ENCODE data around the gene SYT17.
"Not testable (repeated sequence)": the region's sequence is repeated elsewhere in the genome, so short reads cannot be mapped to it uniquely, and the experiment has no call there.

Gene SYT17

DNA sequence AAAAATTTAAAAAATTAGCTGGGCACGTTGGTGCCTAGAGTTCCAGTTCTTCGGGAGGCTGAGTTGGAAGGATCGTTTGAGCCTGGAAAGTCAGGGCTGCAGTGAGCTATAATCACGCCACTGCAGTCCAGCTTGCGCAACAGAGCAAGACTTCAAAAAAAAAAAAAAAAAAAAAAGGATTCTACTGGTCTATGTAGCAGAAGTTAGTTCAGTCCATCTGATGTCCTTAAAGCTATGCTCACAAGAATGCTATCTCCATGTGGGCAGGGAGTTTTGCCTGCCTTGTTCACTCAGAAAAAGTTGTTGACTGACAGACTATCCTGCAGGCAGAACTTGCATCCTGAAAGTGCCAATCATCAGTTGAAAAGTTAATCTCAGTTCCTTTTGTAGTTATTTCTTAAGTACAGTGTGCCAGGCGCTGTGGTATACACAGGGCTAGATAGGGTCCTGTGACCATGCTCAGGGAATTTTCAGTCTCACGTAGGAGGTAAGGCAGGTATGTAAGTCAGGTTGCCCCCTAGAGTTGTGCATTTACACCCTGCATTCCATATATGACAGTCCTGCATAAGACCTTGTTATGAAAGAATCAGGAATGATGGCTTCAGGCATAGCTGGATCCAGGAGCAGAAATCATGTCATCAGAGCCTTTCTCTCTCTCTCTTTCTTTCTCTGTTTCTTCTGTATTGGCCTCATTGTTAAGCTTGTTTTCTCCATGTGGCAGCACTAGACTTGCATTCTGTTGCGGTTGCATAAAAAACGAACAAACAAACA, 7.6 kb downstream of the SYT17 start:
- DNase-seq, result no peak

- no peak for DNase-seq
Observed at GRCh38 chr16:19177111-19177739, 9.2 kb downstream of the SYT17 start.

- no peak for DNase-seq
Observed at GRCh38 chr16:19179546-19180490, 11.8 kb downstream of the SYT17 start.

DNA sequence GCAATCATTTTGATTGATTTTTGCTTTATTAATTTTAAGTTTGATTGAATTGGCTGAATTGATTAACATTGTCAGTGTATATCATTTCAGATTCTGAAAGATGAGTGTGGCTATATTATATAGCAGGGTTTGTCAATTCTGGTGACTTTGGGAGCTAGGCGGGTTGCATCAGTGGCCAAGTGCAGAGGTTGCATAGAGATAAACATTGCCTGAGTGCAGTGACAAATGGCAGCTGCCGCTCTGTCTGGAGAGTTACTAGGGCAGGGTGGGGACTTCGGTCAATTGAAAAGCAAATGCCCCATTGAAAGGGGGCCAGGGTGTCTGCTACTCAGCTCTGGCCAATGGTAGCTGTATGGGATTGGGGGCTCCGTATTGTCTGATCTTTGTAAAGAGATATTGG, 12.7 kb downstream of the SYT17 start:
- no peak for DNase-seq

DNA sequence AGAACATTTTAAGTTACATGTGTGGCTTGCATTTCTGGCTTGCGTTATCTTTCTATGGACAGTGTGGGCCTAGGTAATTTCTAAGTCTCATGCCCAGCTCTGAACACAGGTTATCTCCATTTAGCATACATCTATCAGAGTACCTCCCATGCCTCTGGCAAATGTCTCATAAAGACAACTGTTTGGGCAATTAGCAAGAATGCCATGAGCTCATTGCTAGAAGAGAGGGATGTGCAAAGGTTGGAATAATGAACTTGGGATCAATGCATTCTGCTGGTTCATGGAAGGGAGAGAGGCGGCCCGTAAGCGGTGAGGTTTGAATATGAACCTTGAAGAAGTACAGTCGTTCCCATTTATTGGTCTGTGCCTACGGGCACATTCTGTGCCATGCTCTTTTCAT, 14.4 kb downstream of the SYT17 start:
- no peak for DNase-seq

DNA sequence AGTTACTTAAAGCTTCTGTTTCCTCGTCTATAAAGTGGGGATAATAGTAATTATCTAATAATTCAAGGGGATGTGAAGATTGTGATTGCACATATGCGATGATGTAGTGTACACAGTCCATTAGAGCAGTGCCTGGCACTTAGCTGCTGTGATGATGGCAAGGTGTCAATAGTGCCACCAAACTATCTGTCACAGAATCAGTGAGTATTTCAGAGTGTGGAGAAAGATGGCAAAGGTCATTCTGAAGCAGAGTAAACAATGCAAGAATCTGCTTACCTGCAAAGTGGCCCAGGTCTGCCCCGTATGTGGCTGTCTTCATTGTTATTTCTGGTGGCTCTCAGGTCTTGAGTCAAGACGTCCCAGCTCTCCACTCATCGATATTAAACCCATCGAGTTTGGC, 15.1 kb downstream of the SYT17 start:
- no peak for DNase-seq

DNA sequence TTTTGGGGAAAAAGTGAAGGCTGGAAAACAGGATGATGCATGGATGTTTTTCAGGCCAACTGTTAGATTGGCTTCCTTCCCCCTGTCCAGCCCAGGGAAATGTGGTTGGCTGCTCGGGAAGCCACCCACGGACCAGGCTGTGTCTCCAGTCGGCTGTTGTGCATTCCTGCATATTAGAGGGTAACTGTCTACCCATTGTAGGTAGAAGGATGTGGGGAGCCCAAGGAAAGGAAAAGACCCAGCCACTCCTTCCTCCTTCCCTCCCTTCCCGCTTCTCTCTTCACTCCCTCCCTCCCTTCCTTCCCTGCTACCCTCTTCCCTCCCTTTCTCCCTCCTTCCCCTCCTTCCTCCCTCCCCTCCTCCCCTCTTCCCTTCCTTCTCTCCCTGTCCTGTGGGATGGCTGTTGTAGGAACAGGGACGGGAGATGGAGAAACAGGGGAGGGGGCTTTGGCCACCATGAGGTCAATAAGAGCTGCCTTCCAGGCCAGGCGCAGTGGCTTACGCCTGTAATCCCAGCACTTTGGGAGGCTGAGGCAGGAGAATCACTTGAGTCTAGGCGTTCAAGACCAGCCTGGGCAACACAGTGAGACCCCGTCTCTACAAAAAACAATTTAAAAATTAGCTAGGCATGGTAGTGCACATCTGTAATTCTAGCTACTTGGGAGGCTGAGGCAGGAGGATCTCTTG, 16.9 kb downstream of the SYT17 start:
- DNase-seq, result no peak

GRCh38 chr16:19185510-19185851, 17.4 kb downstream of the SYT17 start:
- DNase-seq, result no peak

- no peak for DNase-seq
Observed at GRCh38 chr16:19186408-19186807, 18.4 kb downstream of the SYT17 start.

- not testable (repeated sequence) for DNase-seq
Observed at GRCh38 chr16:19187961-19188360, 19.9 kb downstream of the SYT17 start.

- no peak for DNase-seq
Observed at GRCh38 chr16:19188406-19188805, 20.4 kb downstream of the SYT17 start.

DNA sequence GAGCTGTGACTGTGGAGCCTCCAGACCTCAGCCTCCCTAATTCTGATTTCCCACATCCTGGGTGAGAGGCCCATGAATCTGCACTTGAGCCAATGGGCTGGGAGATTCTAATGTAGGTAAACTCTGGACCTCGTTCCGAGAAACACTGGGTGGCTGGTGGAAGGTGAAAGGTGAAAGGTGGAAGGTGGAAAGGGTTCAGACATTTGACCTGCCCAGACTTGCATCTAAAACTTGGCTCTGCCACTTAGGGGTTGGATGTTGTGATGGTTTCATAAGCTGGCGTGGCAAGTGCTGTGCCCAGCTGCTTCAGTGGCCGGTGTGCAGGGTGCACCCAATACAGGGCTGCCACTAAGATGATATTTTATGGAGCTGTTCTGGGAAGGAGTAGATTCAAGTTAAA, 24.8 kb downstream of the SYT17 start:
- no peak for DNase-seq

DNA sequence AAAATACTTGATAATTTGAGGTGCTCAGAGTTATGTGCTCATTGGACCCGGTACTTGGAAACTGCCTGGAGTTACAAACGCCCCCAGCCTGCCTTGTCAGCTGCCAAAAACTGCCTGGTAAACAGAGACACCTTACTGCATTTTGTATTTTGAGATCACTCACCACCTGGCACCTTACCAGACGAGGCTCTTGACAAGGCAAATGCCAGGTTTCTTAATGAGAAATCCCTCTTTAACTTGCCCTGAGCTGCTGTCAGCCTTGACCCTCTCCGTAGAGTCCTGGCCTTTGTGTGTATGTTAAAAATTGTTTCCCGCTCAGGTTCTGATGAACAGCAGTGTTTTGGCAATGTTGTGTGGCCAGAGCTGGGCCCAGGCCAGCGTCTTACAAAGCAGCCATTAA, 28.8 kb downstream of the SYT17 start:
- no peak for DNase-seq

- no peak for DNase-seq
Observed at GRCh38 chr16:19203374-19203966, 35.4 kb downstream of the SYT17 start.

- DNase-seq, result no peak
Observed at GRCh38 chr16:19210280-19210924, 42.4 kb downstream of the SYT17 start.

GRCh38 chr16:19210968-19211367, 42.9 kb downstream of the SYT17 start:
- DNase-seq, result no peak

- no peak for DNase-seq
Observed at GRCh38 chr16:19212059-19212458, 44.0 kb downstream of the SYT17 start.

DNA sequence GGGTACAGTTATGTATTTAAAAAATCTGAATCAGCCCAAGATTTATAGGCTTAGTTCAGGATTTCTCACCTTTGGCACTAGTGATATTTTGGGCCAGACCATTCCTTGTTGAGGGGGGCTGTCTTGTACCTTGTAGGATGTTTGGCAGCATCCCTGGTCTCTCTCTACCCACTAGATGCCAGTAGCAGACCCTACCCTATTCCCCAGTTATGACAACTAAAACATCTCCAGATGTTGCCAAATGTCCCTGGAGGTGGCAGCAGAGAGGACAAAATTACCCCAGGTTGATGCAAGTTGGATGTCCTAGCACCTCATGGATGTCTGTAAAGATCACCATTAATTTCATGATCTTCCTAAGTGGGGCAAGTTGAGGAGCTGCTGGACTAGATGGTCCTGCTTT, 45.8 kb downstream of the SYT17 start:
- no peak for DNase-seq

DNA sequence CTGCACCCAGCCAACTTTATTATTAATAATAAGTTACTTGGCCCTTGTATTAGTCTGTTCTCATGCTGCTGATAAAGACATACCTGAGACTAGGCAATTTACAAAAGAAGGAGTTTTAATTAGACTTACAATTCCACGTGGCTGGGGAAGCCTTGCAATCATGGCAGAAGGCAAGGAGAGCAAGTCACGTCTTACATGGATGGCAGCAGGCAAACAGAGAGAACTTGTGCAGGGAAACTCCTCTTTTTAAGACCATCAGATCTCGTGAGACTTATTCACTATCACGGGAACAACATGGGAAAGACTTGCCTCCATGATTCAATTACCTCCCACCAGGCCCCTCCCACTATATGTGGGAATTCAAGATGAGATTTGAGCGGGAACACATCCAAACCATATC, 47.7 kb downstream of the SYT17 start:
- no peak for DNase-seq

DNA sequence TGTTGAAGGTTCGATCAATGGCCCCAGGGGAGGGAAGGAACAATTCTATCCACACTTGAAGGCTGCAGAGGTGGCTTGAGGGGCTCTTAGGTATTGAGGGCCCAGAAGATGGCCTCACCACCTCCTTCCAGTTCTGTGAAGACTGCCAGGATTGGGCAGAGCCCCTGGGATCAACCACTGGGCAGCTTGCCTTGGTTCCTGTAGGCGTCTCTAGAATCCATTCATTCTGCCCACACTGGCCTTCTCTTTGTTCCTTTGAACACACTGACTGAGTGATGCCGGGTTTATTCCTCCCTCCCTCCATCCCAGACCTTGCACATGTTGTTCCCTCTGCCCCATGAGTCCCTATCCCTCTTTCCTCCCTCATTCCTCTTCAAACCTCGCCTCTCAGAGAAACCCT, 50.5 kb downstream of the SYT17 start:
- no peak for DNase-seq

DNA sequence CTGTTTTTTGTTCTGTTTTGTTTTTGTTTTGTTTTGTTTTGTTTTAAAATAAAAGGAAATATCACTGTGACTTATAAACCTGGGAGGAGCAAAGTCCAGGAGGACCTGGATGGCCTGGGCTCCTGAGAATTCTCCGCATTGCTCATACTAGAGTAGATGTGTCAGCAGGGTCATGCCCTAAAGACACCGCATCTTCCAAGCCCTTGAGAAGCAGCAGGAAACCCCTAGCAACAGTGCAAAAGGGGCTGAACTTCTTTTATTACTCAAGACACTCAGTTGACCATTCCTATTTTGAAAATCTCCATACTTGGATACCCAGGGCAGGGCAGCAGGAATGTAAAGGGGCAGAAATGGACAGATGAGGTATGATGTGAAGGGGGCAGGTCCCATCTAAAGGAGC, 51.8 kb downstream of the SYT17 start:
- DNase-seq, result no peak
